Midbrain (tissue), 1 donor: ENCODE measurements around the gene AMDHD2.
"Not testable (repeated sequence)": the region's sequence is repeated elsewhere in the genome, so short reads cannot be mapped to it uniquely, and the experiment has no call there.

ENCODE experiments used
- DNase-seq: peaks from one replicate; lab custom pipeline; 2025; lab: John Stamatoyannopoulos, UW

The AMDHD2 gene

GRCh38 chr16:2533912-2534311 is 13.7 kb downstream of the AMDHD2 start:
- DNase-seq, result no peak

DNA sequence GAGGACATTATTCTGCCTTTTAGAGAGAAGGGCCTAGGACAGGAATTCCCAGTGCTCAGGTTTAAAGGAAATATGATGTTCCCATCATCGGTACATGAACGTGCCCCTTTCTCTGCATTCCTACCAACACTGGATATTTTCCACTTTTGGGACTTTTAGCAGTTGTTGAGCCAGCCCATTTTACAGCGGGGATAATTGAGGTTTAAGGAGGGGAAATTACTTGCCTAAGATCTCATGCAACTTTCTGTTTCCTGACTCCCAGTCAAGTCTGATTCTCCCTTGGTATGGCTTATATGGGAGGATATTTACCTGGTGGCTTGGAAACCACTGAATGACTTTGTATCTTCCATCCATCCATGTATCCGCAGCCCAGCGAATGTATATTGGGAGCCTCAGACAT is 14.2 kb downstream of the AMDHD2 start:
- not testable (repeated sequence) for DNase-seq

DNA sequence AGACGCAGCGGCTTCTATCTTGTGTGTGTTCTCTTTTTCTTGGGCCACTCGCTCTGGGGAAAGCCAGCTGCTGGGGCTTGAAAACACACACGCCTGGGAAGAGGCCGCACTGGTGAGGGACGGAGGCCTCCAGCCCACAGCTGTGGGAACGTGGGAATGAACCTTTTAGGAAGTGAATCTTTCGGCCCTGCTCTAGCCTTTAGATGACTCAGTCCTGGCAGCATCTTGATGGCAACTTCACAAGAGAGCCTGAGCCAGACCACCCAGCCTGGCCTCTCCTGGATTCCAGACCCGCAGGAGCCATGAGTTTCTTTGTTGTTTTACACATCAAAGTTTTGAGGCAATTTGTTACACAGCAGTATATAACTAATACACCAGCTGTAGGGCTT is 15.4 kb downstream of the AMDHD2 start:
- DNase-seq, result no peak

DNA sequence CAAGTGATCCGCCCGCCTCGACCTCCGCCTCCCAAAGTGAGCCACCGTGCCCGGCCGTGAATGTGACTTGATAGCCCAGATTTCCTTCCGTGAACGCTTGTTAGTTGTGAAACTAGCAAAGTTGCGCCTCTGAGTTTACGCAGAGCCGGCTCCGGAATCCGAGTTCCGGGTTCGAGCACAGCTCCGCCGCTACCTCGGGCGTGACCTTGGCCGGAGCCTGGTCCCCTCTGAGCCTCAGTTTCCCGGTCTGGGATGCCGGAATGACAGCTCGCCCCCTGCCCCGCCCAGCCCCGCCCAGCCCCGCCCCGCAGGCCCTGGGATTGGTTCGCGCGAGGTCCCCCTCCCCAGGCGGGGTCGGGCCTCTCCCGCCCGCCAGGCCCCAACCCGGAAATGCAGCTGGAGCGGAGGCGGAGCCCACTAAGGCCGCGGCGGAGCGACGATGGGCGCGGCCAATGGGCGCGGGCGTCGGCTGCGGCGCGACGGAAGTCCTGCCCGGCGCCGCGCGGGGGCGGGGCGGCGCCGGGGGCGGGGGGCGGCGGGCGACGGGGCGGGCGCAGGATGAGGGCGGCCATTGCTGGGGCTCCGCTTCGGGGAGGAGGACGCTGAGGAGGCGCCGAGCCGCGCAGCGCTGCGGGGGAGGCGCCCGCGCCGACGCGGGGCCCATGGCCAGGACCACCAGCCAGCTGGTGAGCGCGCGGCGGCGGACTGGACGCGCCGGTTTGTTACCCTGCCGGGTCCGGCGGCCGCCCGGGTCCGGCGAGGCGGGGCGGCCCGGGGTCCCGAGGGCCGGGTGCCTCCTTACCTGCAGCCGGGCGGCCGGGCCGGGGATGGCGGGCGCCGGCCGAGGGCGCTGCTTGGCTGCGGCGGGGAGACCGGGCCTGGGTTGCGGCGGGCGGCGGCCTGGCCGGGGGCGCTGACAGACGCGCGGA is 17.5 kb downstream of the AMDHD2 start, which contains the start of gene PDPK1:
TSS of gene PDPK1 (plus strand) at position 571 of the 929 bp plus-strand sequence. CDS start at position 663, 92 bp downstream.
- DNase-seq, result peak; percentile 95

GRCh38 chr16:2539192-2539844 is 19.1 kb downstream of the AMDHD2 start:
- DNase-seq, result not testable (repeated sequence)

DNA sequence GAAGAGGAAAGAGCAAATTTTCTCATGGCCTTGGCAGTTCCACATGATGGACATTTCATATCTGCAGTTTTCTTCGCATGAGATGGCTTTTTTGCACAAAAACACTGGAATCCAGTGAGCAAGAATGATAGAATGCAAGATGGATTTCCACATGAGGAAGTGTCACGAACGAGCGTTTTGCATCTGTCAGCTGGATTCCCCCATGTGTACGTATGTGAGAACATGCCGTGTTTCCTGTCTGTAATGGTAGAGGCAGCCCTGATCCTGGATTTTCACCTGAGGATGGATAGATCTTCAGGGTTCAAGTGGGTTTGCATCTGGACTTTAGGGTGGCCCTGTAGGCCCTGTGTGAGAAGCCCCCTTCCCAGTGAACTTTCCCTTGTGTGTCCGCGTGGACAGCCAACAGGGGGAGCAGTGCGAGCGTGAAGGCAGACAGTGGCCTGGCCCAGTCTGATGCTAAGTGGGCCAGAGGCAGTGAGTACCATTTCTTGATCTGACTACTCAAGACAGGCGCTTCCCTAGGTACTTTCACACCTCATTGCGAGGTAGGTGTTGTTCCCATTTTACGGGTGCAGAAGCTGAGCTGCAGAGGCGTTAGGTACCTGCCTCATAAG is 19.8 kb downstream of the AMDHD2 start:
- DNase-seq, result peak; percentile 23

GRCh38 chr16:2540912-2541311 is 20.7 kb downstream of the AMDHD2 start:
- DNase-seq, result not testable (repeated sequence)

DNA sequence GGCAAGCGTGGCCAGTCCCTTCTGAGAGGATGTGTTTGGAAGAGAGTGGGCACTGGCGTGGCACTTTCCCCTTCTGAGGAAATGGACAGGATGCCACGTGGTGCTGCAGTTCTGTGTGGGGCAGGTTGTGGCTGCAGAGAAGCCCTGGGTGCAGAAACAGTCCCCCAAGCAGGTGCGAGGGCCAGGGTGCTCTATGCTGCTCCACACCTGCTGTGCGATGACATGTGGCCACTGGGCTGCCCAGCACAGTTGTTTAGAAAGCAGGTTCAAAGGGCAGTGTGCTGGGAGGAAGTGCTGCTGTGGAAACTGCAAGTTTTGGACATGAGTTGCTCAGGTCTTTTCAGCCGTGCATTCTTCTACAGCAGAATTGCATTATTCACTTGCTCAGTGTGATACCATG is 21.2 kb downstream of the AMDHD2 start:
- DNase-seq, result not testable (repeated sequence)

GRCh38 chr16:2543771-2544170 is 23.6 kb downstream of the AMDHD2 start:
- not testable (repeated sequence) for DNase-seq

DNA sequence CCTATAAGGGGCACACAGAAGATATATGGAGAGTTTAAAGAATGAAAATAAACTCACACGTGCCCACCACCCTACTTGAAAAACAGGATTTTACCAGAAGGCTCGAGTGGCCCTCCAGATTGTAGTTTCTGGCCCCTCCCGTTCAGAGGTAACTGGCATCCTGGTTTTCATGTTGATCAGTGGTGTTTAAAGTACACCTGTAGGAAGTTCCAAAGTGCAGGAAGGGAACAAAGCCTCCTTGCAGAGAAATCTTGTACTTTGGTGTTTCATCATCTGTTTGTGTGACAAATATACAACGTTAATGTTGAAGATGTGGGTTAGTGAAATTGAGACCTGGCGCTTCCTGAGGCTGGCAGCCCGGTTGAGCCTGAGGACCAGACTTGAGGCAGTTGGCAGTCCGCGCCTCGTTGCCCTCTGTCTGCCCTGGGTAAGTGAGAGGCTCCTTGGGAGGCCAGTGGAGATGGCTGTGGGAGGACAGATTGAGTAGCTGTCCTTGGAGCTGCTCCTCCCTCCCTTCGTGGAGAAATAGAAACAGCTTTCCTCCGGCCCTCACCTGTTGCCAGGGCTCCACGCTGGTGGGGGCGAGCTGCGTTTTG is 30.2 kb downstream of the AMDHD2 start:
- not testable (repeated sequence) for DNase-seq

DNA sequence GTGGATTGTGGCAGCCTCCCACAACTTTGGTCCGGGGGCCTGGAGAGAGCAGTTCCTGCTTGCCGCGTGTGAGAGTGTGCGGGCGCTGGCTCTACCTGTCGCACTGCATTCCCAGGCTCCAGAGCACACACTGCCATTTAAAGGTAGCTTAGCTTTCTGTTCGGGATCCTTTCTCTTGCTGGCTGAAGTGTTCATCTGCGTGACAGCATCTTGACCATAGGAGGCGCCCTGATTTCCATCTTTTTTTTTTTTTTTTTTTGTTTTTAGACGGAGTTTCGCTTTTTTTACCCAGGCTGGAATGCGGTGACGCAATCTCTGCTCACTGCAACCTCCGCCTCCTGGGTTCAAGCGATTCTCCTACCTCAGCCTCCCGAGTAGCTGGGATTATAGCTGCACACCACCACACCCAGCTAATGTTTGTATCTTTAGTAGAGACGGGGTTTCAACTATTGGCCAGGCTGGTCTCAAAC is 31.3 kb downstream of the AMDHD2 start:
- not testable (repeated sequence) for DNase-seq

DNA sequence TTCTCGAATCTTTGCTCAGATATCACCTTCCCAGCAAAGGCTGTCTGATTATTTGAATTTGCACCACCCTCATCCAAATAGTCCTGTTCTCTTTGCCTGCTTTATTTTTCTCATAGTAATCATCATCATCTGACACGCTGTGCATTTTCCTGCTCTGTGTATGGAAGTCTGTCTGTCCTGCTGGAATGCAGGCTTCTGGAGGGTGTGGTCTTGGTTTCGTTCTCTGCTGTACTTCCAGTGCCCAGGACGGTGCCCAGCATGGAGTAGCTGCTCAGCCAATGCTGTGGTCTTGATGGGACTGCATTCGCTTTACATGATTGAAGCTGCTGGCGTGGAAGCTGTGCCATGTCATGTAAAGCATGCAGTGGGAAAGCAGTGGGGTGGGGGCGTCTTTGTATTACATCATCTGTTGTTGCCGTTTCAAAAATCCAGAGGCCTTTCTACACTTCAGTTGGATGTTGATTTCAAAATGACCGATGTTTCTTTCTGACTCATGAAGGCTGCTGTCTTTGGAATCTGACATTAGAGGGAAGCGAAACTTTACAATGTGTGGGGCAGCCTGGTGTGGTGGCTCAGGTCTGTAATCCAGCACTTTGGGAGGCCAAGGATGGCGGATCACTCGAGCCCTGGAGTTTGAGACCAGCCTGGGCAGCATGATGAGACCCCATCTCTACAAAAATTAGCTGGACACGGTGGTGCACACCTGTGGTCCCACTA is 34.7 kb downstream of the AMDHD2 start:
- DNase-seq, result not testable (repeated sequence)

DNA sequence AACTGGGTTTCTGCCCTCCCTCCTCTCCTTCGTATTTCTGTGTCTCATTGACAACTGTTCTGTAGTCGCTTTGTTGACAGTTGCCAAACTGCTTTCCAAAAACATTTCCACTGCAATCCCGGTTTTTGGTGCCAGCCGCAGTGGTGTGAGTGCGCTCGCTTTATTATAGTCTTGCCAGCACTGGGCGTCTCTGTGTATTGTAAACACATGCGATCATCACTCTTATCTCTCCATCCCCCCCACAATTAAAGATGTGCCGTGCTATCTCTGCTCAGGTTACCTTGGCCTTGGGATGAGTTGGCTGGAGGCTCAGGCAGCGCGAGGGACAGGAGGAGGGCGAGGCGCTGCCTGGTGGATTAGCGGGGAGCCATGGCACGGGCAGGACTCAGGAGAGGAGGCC is 37.0 kb downstream of the AMDHD2 start:
- not testable (repeated sequence) for DNase-seq

- not testable (repeated sequence) for DNase-seq
Measured at GRCh38 chr16:2560131-2560797, 40.1 kb downstream of the AMDHD2 start.

- DNase-seq, result not testable (repeated sequence)
Measured at GRCh38 chr16:2560798-2561133, 40.6 kb downstream of the AMDHD2 start.

DNA sequence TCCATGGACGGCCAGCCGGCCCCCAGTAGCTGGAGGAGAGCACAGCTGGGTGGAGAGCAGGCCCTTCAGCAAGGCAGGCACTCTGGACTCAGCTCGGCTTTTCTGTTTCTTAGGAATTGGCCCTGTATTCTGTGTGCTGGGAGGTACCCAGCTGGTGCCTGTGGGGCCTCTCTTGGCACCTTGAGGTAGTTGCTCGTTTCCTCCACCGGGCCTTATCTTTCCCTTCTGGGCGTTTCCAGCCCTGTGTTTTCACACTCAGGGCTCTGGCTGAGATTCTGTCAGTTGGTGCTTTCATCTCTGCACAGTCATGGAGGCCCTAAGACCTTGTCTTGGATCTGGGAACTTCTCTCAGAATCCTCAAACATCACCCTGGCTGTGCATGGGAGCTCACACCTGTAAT is 47.3 kb downstream of the AMDHD2 start:
- DNase-seq, result not testable (repeated sequence)

DNA sequence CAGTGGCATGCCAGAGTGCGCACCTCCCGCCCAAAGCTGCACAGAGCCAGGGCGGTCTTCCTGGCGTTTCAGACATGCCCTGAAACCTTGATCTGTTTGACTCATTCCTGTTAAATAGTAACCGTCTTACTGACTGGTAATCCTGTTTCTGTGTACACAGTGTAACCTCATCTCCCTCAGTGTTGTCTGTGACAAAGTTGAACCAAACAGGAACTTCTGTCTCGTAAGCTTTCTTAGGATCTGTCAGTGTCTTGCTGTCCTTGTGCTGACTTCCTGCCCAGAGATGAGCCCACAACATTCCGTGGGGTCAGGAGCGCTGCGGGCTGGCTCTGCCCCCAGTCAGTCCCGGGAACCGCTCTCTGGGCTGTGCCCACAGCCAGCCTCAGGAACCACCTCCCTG is 48.4 kb downstream of the AMDHD2 start:
- DNase-seq, result not testable (repeated sequence)

- DNase-seq, result not testable (repeated sequence)
Measured at GRCh38 chr16:2572704-2573103, 52.5 kb downstream of the AMDHD2 start.

GRCh38 chr16:2575839-2576238 is 55.7 kb downstream of the AMDHD2 start:
- DNase-seq, result not testable (repeated sequence)

GRCh38 chr16:2577044-2577443 is 56.9 kb downstream of the AMDHD2 start:
- DNase-seq, result not testable (repeated sequence)

DNA sequence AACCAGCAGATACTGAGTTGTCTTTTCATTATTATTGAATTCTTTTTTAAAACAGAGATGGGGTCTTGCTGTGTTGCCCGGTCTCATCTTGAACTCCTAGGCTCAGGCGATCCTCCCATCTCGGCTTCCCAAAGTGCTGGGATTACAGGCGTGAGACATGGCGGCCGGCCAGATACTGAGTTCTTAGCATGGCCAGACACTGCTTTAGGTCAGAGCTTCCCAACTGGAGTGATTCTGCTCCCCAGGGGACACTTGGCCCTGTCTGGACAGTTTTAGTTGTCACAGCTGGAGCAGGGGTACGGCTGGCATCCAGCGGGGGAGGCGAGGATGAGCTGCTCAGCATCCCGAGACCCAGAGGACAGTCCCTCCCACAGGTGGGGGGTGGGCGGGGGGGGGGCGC is 58.7 kb downstream of the AMDHD2 start:
- not testable (repeated sequence) for DNase-seq
